Tongue (tissue), 2 donors: ENCODE measurements around the gene RBM19. TPM values are rescaled to one million over a fixed set of nuclear protein-coding genes. Genes with fewer than 3 reads are reported as not detected.

Experiments
- DNase-seq: peaks from one replicate; pipeline ENCODE4 v3.0.0-alpha.2; 2015
- total RNA-seq: library from RNA; depleted of rRNA; stranded (reverse); fragments of >200 nt; gene quantifications from one replicate; pipeline ENCODE4 v1.2.3, GENCODE V29; 2014

RBM19 gene
- total RNA-seq, 1 donor from 2014 or later = 19.5 TPM

GRCh38 chr12:113988064-113988451, 21.9 kb upstream of the RBM19 start:
- no peak for DNase-seq

DNA sequence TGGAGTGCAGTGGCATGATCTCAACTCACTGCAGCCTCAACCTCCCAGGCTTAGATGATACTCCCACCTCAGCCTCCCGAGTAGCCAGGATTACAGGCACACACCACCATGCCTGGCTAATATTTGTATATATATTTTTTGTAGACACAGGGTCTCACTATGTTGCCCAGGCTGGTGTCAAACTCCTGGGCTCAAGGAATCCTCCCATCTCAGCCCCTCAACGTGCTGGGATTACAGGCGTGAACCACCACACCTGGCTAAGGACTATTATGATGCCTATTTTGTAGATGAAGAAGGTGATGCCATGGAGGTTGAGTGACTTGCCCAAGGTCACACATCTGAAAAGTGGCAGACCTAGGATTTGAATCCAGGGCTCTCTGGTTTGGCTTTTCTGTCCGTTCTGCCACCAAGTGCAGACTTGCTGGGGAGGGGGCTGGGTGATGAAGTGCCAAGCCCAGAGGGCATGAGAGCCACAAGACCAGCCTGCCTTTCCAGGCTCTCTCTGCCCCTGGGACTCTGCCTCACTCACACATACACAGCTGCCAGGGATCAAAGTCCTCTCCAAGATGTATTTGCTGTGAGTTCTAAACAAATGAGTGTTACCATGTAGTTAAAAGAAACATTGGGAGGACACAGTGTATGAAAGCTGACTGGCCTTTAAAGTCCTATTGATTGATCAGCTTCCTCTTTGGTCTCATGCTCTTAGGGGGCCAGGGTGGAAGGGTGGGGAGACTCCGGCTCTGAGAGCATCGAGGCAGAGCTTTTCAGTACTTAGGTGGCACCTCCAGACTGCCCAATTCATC, 21.3 kb upstream of the RBM19 start:
- DNase-seq = no peak

- no peak for DNase-seq
Measured at GRCh38 chr12:113984464-113984863, 18.3 kb upstream of the RBM19 start.

GRCh38 chr12:113983777-113984448, 17.8 kb upstream of the RBM19 start:
- no peak for DNase-seq

DNA sequence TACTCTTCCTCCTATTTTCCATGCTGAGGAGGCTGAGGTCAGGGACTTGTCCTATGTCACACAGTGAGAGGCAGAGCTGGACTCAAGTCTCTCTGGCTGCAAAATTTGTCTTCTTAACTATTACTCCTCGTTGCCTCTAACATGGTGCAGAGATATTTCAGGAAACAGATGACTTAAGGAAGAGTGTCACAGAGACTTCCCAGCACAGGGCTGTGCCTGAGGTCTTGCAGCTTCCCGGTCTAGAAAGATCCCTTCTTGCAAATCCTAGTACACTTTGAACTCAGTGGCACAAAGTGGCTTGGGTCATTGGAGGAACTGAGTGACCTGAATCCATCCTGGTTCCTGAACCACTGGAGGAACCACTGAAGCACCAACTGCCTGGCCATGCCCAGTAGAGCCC, 17.1 kb upstream of the RBM19 start:
- no peak for DNase-seq

DNA sequence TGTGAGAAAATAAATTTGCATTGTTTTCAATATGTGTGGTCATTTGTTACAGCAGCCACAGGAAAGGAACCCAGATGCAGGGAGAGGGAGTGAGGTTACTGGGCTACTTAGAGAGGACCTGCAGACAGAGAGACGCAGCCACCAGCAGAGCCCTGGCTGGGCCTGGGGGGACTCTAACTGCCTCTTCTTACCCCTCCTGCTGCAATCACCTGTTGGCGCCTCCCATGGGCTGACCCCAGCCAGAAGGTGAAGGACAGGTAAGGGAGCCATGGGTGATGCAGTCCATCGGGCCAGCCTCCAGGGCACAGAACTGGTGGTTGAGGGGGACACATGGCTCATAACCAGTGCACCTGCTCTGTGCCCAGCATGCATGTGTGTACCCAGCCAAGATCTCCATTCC, 15.8 kb upstream of the RBM19 start:
- no peak for DNase-seq

- peak; percentile 87 for DNase-seq
Measured at GRCh38 chr12:113980537-113981337, 14.6 kb upstream of the RBM19 start.

DNA sequence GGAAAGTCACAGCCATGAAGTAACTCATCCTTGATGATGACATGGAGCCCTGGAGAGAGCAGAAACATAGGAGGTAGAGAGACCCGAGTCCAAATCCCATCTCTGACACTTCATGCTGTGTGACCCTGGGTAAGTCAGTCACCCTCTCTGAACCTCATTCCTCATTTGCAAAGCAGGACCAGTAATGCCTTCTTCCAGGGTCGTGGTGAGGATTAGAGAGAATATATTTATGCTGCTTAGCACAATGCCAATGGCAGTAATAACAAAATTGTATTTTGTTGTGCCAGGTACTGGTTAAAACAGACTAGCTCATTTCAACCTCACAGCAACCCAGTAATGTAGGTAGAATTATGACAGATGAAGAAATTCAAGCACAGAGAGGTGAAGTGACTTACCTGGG, 13.9 kb upstream of the RBM19 start:
- no peak for DNase-seq

- no peak for DNase-seq
Measured at GRCh38 chr12:113978080-113978479, 12.0 kb upstream of the RBM19 start.

GRCh38 chr12:113974006-113974405, 7.9 kb upstream of the RBM19 start:
- no peak for DNase-seq

DNA sequence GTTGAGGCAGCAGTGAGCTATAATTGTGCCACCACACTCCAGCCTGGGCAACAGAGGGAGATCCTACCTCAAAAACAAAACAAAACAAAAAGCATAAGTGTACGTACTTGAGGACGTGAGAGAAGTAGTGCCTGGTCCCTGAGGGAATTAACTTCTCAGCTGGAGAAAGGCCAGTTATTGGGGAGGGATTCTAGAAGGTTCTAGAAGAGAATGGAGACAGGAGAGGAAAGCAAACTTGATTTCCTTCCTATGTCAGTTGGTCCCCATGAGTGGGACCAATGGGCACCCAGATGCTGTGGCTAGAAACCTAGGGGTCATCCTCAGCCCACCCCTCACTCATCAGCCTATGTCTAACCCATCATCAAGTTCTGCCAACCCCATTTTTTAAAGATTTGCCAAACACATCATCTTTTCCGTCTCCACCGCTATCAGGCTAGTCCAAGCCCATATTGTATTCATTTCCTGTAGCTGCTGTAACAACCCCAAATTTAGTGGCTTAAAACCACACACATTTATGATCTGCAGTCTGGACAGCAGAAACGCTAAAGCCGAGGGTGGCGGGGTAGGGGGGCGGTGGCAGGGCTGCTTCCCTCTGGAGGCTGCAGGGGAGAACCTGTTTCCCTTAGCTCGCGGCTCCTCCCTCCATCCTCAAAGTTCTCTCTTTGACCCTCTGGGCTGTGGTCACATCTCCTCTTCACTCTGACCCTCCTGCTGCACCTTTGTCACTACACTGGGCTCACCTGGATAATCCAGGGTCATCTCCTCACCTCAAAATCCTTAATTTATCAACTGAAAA, 7.2 kb upstream of the RBM19 start:
- DNase-seq = no peak

- no peak for DNase-seq
Measured at GRCh38 chr12:113971392-113971791, 5.3 kb upstream of the RBM19 start.

DNA sequence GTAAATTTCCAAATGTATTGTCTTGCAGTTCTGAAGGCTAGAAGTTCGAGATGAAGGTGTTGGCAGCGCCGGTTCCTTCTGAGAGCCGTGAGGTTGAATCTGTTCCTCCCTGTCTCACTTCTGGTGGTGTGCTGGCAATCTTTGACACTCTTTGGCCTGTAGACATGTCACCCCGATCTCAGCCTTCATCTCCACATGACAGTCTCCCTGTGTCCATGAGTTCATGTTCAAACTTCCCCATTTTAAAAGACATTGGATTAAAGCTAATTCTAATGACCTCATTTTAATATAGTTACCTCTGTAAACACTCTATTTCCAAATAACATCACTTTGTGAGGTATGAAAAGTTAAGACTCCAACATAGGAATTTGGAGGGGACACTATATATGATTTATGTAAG, 4.1 kb upstream of the RBM19 start:
- no peak for DNase-seq

DNA sequence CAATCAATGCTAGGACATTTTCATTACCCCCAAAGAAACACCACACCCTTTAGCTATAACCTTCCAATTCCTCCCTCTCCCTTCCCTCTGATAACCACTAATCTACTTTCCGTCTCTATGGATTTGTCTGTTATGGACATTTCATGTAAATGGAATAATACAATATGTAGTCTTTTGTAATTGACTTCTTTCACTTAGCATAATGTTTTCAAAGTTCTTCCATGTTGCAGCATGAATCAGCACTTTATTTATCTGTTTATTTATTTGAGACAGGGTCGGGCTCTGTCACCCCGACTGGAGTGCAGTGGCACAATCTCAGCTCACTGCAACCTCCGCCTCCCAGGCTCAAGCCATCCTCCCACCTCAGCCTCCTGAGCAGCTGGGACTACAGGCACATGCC, 1.2 kb upstream of the RBM19 start:
- DNase-seq = no peak

GRCh38 chr12:113962733-113963132, 3.4 kb downstream of the RBM19 start:
- DNase-seq = no peak

GRCh38 chr12:113961921-113962710, 4.0 kb downstream of the RBM19 start:
- DNase-seq = no peak

DNA sequence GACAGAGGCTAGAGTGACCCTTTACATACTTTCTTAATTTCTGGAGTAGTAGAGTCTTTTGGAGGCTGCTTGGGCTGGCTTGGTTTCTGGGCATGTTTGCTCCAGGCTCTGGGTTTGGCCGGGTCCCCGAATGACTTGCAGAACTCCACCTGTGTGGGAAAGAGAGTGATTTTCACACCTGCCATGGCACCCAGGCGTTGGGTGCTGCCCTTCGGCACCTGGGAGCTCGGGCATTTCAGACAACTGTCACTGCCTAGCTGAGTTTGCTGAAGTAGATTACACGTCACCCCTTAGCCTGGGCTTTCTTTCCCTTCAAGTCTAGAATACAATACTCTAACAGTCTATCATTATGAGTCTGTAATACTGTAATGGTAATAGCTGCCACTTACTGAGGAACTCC, 6.1 kb downstream of the RBM19 start:
- DNase-seq = no peak

GRCh38 chr12:113959096-113959495, 7.0 kb downstream of the RBM19 start:
- DNase-seq = no peak

DNA sequence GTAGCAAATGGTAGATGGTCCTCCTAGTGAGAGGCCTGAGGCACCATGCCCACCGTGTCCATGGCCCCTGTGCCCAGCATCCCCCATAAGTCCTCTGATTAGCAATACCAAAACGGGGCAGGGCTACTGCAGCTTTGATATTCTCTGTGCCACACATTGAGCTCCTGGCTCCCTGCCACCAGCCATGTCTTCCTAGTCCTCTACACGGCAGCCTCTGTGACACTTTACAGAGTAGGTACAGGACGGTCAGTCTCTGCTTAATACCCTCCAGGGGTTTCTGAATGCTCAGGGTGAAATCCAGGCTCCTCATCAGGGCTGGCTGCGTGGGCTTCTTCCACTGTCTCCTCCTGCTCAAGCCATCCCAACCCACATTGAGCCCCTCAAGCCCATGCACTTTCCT, 8.0 kb downstream of the RBM19 start:
- DNase-seq = no peak

DNA sequence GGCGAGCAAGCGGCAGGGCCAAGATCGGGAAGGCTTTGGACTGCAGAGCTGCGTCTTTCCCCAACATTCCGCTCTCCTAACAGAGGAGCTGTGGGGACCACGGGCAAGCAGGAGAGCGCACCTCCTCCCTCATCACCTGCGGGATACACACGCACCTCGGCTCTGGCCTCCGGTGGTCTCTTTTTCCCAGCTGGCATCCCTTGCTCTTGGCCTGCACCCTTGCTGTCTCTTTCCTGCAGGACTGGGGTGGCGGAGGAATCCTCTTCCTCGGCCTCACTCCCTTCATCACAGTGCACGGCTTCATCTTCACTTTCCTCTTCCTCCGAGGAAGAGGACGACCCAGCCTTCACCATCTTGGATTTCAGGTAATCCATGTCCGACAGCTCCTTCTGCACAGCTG, 8.5 kb downstream of the RBM19 start:
- no peak for DNase-seq
